Measurements from ENCODE around the gene BARHL1. TPM values are rescaled to one million over a fixed set of nuclear protein-coding genes. Genes with fewer than 3 reads are reported as not detected.

BARHL1 gene
- total RNA-seq, 1 donor from 2014 or later: 2.4 TPM

DNA sequence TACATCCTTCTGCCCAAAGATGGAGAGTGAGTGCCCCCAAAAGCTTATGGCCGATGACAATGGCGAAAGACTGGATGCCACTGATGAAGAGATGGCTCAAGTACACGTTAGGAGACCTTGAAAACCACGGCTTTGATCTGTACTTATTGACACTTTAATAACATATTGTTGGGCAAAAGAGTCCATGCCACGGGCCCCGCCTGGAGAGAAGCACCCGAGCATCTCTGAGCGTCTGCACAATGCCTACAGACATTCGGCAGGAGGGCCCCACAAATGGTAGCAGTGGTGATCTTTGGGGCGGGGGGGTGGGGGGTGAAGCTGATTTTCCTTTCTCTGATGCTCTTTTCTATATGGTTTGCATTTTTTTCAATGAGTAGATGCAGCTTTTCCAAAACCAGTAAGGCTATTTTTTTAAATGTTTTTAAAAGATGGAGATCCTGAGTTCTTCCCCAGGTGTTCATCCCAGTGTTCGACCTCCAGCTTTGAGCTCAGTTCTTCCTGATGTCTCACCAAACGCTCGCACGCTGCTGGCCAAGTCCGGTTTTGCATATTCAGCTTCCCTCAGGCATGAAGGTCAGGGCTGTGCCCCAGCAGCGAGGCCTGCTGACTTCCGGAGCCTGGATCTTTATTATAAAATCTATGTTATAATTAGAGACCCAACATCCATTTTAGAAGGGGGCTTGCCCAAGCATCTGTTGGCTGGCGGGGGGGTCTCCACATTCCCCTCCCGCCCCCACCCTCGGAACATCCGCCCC is 34.3 kb upstream of the BARHL1 start:
- no peak overlapping the region for H3K4me3 Mint-ChIP-seq (ENCODE audit: unreplicated experiment)
- no peak for DNase-seq (ENCODE audit: low spot score)
- H3K36me3 Mint-ChIP-seq (ENCODE audit: low read depth, unreplicated experiment): no peaks in the 10 kb centered on the region
- peaks cover 4% of the 10 kb centered on the region for H3K27me3 Mint-ChIP-seq (ENCODE audit: unreplicated experiment)
- TF ChIP-seq, protein P1, sequence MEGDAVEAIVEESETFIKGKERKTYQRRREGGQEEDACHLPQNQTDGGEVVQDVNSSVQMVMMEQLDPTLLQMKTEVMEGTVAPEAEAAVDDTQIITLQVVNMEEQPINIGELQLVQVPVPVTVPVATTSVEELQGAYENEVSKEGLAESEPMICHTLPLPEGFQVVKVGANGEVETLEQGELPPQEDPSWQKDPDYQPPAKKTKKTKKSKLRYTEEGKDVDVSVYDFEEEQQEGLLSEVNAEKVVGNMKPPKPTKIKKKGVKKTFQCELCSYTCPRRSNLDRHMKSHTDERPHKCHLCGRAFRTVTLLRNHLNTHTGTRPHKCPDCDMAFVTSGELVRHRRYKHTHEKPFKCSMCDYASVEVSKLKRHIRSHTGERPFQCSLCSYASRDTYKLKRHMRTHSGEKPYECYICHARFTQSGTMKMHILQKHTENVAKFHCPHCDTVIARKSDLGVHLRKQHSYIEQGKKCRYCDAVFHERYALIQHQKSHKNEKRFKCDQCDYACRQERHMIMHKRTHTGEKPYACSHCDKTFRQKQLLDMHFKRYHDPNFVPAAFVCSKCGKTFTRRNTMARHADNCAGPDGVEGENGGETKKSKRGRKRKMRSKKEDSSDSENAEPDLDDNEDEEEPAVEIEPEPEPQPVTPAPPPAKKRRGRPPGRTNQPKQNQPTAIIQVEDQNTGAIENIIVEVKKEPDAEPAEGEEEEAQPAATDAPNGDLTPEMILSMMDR (IDR thresholded peaks at IDR 0.05; ENCODE audit: unreplicated experiment): no peak
- no peaks in the 10 kb centered on the region for H3K9me3 Mint-ChIP-seq (ENCODE audit: unreplicated experiment)
- H3K4me1 Mint-ChIP-seq (ENCODE audit: unreplicated experiment): peaks cover 9% of the 10 kb centered on the region
- H3K27ac Mint-ChIP-seq (ENCODE audit: unreplicated experiment): no peak overlapping the region

DNA sequence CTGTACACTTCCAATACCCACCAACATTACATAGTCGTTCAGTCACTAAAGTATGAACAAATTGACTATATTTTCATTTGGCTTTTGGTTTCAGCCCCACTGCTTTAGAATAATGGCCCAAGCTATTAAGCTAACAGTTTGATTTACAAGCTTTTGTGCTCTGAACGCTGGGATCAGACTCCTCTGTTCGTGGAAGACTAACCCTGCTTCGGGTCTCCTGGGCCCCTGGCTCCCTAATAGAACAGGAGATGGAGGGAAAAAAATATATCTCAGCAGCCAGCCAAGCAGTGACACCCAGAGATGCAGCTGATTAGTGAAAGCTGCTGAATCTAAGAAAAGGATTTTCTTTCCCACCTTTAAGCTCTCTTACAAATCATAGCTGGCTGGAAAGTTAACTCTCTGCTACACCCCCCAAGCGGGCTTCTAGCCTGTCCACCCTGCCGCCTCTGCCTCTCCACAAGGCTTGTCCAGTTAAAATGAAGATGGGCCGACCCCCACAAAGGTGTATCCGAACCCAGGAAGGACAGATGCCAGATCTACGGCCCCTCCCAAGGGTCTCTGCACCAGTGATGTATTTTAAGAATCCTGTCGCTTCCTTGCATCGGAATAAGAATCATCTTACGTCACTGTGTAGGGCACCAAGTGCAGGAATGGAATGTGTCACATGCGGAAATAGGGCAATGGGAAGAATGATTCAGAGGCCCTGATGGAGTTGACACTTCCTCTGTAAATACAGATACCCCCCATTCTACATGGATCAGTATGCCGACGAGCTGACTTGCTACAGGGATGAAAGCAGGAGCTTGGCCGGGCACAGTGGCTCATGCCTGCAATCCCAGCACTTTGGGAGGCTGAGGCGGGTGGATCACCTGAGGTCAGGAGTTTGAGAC is 33.4 kb upstream of the BARHL1 start:
- Mint-ChIP-seq H3K27me3 (ENCODE audit: unreplicated experiment) (peaks cover 3% of the 10 kb centered on the region), H3K9me3 (ENCODE audit: unreplicated experiment) (no peaks in the 10 kb centered on the region), H3K4me3 (ENCODE audit: unreplicated experiment) (no peak overlapping the region), H3K4me1 (ENCODE audit: unreplicated experiment) (peaks cover 2% of the 10 kb centered on the region), H3K27ac (ENCODE audit: unreplicated experiment) (no peak overlapping the region), H3K36me3 (ENCODE audit: low read depth, unreplicated experiment) (no peaks in the 10 kb centered on the region)
- no peak for DNase-seq (ENCODE audit: low spot score)
- TF ChIP-seq, protein P1 (IDR thresholded peaks at IDR 0.05; ENCODE audit: unreplicated experiment): no peak

DNA sequence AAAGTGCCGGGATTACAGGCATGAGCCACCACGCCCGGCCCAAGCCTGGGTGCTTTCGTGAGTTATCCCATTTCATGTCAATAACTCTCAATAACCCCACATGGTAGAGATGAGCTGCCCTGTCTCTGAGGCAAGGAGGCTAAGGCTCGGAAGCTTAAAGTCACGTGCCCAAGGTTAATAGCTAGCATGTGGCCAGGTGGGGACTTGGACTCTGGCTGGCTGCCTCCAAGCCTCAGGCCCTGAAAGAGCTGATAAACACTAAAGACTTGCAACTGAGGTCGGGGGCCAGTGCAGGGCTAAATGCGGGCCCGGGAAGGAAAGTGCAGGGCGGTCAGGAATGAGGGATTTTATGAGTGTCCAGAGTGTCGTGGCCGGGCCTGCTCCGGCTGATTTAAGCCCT is 30.9 kb upstream of the BARHL1 start:
- no peak overlapping the region for H3K27ac Mint-ChIP-seq (ENCODE audit: unreplicated experiment)

DNA sequence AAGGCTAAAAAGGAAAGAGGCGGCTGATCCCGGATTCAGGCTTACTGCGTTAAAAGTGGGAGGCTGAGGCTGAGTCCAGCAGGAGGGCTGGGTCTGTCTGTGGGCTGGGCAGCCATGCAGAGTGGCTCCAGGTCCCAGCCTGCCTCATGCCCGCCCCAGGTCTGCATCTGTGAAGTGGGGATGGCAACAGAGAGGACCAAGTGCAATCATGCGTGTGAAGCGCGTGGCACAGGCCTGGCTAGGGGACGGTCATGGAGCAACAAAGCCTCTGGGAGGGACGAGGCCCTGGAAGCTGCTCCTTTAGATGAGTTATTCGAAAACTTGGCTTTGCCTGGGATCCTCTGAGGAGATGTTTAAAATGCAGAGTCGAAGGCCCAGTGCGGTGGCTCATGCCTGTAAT is 30.4 kb upstream of the BARHL1 start:
- no peak overlapping the region for H3K27ac Mint-ChIP-seq (ENCODE audit: unreplicated experiment)
- no peak for DNase-seq (ENCODE audit: low spot score)
- no peaks in the 10 kb centered on the region for H3K4me1 Mint-ChIP-seq (ENCODE audit: unreplicated experiment)
- TF ChIP-seq, protein P1 (IDR thresholded peaks at IDR 0.05; ENCODE audit: unreplicated experiment): no peak
- H3K4me3 Mint-ChIP-seq (ENCODE audit: unreplicated experiment): no peak overlapping the region
- peaks cover 4% of the 10 kb centered on the region for H3K27me3 Mint-ChIP-seq (ENCODE audit: unreplicated experiment)
- H3K36me3 Mint-ChIP-seq (ENCODE audit: low read depth, unreplicated experiment): no peaks in the 10 kb centered on the region
- H3K9me3 Mint-ChIP-seq (ENCODE audit: unreplicated experiment): no peaks in the 10 kb centered on the region

More for the DNA sequence above, 30.9 kb upstream of the BARHL1 start:
- Mint-ChIP-seq H3K4me1 (ENCODE audit: unreplicated experiment) (no peaks in the 10 kb centered on the region), H3K36me3 (ENCODE audit: low read depth, unreplicated experiment) (no peaks in the 10 kb centered on the region), H3K4me3 (ENCODE audit: unreplicated experiment) (no peak overlapping the region), H3K9me3 (ENCODE audit: unreplicated experiment) (no peaks in the 10 kb centered on the region), H3K27me3 (ENCODE audit: unreplicated experiment) (peaks cover 3% of the 10 kb centered on the region)
- no peak for DNase-seq (ENCODE audit: low spot score)
- TF ChIP-seq, protein P1 (IDR thresholded peaks at IDR 0.05; ENCODE audit: unreplicated experiment): no peak

Measured in endothelial cell (in vitro differentiated cells).